HG03066 (cell line): ENCODE results near the gene GSG1L2.
"Not testable (repeated sequence)": the region's sequence is repeated elsewhere in the genome, so short reads cannot be mapped to it uniquely, and the experiment has no call there.

Source experiments
- ATAC-seq: cut with Tn5 transposase; IDR thresholded peaks from one replicate; pipeline ENCODE4 v1.9.1; 2021; ENCODE audit warnings: low read depth; ENCODE audit not compliant: unreplicated experiment

GSG1L2 gene

DNA sequence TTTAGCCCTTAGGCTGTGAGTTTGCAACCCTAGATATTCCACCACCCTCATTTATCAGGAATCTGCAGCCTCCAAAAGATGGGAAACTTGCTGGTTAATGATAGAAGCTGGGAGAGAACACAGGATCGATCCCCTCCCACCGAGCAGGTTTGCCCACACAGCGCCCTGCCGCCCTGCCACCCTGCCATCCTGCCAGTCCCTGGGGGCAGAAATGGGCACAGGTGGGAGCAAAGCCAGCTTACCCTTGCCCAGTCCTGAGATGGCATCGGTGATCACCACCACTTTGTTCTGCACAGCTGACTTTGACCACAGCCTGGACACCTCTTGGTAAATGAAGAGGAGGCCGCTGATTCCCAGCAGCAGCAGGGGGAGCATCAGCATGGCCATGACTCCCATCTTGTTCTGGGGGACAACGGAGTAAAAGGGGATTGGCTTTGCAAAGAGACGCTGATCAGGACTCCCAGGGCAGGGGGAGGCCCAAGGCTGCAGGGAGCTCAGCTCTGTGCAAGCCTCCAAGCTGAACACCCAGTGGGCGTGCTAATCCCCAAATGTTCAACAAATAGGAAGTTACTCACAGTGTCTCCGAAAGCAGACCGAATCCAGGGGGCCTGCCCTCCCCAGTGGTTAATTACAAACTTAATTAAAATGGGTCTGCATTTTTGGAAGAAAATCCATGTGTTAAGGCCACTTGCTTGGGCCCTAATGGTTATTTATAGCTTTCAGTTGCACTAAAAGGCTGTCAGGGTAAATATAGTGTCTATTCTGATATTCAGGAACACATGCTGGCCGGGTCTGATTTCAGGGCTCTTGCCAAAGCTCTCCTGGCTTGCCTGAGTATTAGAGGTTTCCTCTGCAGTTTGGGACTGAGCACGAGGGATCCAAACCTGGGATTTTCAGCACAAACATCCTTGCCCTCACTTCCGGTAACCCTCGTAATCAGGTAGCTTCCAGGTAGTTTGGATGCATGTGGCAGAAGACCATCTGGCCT is 30.7 kb downstream of the GSG1L2 start, which contains the start of gene DHRS7C:
Gene DHRS7C, minus strand, starts transcription at position 704 of the 988 bp plus-strand sequence. Its CDS starts 308 bp downstream, at position 396.
- ATAC-seq, result no peak

DNA sequence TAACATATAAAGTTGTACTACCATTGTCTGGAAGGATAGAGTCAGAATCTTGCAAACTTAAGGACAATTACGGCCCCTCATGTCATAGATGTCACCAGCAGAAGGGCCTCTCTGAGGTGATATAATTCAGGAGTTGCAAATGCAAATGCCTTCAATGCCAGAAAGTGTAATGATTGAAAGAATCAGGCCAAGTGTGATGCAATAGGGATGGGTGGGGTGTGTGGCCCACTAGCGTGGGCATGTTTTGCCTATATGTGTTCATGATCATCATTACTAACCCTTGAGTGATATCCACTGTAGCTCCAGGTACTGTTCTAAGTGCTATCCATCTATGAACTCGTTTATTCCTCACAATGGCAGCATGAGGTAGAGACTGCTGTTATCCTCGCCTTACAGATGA is 31.6 kb downstream of the GSG1L2 start:
- no peak for ATAC-seq

DNA sequence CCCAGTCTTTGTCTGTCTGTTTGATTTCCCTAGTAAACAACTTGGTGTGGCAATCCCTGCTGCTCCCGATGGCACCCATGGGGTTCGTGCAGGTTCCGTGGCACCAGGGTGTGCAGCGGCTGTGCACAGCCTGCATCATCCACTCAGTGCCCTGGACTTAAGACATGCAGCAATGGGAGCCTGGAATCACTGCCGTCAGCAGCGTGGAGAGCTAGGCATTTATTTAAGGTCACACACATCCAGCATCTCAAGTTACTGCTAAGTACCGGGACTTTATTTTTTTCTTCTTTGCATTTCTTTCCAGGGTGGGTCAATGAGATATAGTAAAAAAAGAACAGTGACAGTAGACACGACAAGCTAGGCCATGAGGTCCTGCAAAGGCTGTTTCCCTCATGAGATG is 33.3 kb downstream of the GSG1L2 start:
- no peak for ATAC-seq

DNA sequence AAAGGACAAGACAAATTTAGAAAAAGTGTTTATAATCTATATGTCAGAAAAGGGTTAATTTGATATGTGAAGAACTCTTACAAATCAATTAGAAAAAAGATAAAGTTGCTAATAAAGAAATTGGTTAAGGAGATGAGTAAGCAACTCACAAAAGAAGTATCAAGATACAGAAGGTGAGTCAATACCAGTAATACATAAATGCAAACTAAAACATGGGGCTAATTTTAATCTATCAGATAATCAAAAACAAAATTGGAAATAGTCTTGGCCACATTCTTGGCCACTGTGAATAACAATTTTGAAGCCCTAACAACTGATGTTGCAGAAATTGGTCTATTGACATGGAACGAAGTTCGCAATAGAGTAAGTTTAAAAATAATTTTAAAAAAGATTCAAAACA is 37.3 kb downstream of the GSG1L2 start:
- ATAC-seq, result no peak

DNA sequence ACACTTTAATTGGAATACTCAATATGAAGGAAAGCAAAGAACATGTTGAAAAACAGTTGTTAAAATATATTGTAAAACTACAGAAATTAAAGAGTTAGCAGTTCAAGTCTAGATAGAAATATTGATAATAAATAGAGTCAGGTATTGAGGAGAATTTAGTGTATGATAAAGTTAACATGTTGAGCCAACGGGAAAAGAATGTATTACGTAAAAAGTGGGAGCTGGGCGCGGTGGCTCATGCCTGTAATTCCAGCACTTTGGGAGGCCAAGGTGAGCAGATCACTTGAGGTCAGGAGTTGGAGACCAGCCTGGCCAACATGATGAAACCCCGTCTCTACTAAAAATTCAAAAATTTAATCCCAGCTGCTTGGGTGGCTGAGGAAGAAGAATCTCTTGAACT is 38.4 kb downstream of the GSG1L2 start:
- not testable (repeated sequence) for ATAC-seq

DNA sequence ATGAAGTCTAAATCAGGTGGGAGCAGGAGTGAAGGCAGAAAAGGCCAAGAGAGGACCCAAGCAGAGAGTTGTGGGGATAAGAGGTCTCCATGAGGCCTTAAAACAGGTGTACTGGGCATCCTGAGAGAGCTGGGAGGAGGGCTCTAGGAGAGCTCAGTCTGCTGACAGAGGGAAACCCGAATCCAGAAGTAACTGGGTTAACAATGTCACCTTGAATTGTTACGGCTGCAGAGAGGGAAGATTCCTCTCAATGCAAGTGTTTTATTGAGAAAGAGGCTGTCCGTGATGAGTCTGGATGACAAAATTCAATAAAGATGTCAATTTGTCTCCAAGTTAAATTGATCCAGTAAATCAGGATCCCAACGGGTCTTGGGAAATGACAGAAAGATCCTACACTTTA is 38.8 kb downstream of the GSG1L2 start:
- ATAC-seq, result no peak

DNA sequence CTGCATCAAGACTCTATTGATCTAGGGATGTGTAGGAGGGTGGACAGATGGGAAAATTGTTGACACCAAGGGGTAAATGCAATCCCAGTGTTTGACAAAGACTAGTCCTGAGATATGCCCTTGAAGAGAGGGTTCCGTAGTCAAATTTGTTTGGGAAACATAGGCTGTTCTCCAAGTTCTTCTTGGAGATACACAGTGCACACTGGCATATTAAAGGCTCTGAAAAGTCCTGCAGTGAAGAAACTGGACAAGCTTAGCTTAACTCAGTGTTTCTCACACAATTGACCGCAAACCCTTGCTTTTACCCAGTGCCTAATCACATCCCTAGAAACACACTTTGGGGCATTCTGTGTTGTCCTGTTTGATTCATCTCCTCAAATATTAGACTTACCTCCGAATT is 41.3 kb downstream of the GSG1L2 start:
- ATAC-seq, result no peak

DNA sequence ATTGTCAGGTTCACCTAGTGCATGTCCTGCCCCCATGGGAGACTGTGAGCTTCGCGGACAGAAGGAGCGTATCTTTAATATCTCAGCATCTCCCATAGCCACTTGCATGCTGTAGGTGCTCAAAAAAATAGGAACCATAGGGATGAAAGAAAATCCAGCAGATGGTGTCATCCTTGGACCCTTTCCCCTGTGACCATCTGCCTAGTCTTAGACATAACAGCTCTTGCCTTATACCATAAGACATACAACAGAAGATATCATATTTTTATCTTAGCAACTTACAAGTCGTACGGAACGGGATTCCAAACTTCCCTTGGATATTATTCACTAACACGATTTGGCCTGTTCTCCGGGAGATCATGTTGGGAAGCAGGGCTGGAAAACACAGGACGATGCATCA is 45.0 kb downstream of the GSG1L2 start:
- no peak for ATAC-seq

DNA sequence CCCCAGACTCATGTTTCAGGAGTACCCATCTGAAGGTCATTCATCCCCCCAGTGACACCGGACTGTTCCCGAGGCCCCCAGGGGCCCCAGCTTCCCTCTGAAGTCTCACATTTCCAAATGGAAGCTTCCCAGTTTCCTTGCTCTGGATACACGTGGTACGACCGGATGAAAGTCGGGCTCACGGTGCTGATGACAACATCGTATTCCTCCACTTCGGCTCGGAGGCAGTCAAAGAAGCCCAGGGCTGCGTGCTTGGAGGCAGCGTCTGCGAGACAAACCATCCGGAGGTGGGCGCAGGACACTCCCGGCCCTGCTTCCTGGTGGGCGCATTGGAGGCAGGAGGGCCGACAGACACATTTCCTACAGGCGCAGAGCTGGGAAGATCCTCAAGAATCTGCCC is 49.2 kb downstream of the GSG1L2 start:
- no peak for ATAC-seq

DNA sequence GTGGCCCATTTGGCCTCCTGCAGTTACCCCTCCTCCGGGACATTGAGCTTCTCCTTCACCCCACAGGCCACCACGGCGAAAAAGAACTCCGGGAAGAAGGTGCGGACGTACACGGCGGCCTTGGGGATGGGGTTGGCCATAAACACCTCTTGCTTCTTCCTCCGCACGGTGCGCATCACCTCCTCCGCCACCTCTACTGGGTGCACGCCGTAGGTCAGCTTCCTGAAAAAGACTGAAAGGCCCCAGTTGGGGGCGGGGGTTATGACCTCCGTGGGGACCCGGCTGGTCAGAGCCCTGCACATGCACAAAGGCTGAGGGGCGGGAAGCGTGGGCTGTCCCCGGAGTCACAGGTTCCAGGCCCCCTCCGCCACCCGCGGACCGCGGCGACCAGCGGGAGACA is 50.4 kb downstream of the GSG1L2 start:
- no peak for ATAC-seq

DNA sequence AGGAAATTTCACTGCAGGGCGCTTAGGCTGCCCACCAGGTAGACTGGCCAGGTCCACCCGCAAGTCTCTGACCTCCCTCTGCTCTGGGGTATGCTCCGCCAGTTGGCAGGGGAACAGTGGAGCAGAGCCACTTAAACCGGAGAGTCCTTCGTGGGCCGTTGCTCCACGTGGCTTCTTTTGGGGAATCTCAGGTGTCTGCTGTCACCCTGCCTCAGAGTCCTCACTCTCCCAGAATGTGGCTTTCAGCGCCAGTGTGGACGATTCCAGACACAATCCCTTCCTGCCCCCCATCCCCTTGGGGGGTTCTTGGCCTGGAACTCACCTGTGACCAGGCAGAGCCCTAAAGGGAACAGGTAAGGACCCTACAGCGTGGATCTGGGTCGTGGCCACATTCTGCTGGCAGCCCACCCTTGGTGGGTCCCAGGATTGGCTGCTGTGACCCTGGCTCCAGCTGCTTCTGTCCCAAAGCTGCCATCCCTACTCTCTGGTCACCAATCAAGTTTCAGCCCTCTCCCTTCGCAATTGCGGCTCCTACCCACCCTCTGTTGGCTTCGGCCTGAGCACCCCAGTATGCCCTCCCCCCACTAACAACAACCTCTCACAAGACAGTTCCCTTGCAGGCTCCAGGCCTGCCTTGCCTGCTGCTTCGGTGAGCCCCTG is 52.7 kb downstream of the GSG1L2 start:
- no peak for ATAC-seq

DNA sequence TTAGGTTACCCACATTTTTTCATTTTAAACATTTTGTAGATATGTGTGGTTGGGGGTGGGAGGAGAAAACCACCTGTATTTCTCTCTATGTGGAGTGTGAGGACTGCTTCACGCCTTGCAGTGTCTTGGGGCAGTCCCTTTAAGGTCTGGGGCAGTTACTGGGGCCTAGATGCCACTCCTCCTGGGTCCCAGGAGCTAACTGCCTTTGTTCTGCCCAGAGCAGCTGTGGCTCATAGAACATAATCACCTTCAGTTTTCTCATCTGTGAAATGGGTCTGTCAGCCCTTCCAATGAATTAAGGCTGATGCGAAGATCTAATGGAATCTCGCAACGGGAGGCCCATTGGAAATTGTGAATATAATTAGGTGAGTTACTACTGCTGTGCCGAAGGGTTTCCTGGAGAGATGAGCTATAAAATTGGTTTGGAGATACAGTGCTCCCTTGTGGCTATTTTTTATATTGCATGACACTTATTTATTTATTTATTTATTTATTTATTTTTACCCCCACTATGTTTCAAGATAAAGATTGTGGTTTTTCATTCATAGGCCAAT is 53.4 kb downstream of the GSG1L2 start:
- ATAC-seq, result no peak

DNA sequence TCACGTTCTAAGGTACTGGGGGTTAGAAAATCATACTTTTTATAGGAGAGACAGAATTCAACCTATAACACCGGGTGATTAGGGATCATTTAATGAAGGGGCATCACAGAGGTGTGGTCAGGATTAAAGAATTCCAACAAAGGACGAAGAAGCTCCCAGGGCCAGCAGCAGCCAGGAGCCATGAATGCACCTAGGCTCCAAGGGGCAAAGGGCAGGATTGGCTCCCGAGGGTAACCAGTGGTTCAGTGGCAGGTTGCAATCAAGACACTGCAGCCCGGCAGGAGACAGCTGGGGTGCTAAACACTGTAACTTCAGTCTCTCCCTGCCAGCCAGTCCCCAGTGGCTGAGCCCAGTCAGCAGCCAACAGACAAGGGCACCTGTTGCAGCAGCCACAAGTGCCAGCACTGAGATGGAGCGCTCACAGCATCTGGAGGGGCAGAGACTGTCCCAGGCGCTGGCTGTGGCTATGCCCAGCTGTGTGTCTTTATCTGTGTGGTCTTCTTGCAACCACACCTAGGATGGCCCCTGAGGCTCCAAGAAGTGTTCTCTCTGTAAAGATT is 54.4 kb downstream of the GSG1L2 start:
- ATAC-seq, result no peak

DNA sequence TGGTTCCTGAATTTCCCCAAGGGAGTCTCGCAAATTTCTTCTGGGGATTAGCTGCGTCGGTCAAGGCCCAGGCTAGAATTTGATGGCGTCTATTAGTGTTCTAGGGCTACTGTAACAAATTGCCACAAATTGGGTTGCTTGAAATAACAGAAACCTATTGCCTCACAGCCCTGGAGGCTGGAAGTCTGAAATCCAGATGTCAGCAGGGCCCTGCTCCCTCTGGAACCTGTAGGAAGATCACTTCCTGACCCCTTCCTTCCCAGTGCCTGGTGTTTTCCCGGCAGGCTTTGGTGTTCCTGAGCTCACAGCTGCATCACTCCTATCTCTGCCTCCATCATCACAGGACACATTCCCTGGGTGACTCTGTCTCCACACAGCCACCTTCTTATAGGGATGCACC is 54.9 kb downstream of the GSG1L2 start:
- ATAC-seq, result no peak

DNA sequence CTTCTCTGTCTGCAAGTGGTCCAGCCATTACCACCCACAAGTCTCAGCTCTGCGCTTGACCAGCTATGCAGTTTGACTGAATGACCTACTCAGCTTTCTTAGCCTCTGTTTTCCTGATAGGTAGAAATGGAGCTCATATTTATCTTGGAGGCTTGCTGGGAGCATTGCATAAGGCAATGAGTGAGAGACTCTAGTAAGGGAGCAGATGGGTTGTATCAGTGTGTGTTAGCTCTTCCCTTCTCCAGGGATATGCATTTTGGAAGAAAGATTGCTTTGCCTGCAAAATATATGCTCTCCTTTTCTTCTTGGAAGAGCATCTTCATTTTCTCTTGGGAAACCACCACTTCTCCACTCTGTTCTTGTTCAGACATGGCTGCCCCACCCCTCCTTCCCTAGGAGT is 56.6 kb downstream of the GSG1L2 start:
- no peak for ATAC-seq

DNA sequence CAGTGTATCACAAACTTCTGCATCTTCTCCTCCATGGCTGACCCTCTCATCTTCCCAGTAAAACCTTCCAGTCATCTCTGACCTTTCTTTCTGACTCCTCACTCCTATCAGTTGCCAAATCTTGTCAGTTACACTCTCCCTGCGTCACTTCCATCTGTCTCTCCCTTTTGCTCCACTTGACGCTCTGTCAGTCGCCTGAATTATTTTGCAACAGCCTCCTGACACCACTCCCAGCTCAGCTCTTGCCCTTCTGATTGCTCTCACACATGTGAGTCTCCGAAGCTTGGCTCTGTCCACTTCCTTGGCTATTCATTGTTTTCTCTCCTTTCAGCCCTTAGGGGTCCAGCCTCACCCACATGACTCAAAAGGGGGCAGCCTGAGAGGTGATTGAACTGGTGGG is 58.2 kb downstream of the GSG1L2 start:
- no peak for ATAC-seq

DNA sequence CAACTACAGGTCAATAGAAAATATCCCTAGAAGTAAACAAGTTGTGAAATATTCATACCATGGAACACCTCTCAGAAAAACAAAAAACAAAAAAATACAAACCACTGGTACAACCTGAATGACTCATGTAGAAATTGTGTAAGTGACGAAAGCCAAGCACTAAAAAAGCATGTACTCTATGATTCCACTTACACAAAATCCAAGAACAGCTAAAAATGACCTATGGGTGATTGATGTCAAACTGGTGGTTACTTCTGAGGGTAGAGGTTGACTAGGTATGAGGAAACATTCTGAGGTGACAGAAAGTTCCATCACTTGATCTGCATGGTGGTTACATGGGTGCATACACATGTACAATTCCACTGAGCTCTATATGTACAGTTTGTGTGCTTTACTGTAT is 61.6 kb downstream of the GSG1L2 start:
- ATAC-seq, result no peak

DNA sequence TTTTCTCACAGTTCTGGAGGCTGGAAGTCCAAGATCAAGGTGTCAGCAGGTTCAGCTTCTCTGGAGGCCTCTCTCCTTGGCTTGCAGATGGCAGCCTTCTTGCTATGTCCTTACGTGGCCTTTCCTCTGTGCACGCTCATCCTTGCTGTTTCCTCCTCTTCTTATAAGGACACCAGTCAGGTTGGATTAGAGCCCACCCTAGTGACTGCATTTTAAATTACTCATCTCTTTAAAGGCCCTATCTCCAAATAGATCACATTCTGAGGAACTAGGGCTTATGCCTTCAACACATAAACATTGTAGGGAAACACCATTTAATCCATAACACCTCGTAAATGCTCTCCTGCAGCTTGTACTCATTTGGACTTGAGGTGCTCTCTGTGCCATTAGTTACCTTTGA is 66.8 kb downstream of the GSG1L2 start:
- ATAC-seq, result no peak
